HG02938 (cell line): ENCODE data around the gene TPH2.

Experiments
- ATAC-seq: cut with Tn5 transposase; IDR thresholded peaks from one replicate; pipeline ENCODE4 v1.9.1; 2021; ENCODE audit warnings: mild to moderate bottlenecking, moderate library complexity; ENCODE audit not compliant: unreplicated experiment

Gene TPH2

DNA sequence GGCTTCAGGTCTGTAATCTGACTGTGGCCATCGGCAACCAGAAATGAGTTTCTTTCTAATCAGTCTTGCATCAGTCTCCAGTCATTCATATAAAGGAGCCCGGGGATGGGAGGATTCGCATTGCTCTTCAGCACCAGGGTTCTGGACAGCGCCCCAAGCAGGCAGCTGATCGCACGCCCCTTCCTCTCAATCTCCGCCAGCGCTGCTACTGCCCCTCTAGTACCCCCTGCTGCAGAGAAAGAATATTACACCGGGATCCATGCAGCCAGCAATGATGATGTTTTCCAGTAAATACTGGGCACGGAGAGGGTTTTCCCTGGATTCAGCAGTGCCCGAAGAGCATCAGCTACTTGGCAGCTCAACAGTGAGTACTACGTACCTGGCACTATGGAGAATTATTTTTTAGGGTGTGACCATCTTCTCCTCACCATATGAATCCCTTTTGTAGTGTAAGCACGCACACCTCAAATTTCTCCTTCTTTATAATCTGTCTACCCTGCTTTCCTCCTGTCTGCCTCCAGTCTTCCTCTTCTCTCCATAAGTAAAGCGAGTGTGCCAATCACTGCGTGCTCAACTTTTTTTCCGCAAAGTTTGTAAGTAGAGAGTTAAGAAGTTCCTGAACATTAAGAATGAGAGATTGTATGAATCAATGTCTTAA lies at the start of gene TPH2:
Gene TPH2, plus strand, starts transcription at position 118 of the 658 bp plus-strand sequence. Its CDS starts 142 bp downstream, at position 260.
- ATAC-seq, result peak; percentile 65

DNA sequence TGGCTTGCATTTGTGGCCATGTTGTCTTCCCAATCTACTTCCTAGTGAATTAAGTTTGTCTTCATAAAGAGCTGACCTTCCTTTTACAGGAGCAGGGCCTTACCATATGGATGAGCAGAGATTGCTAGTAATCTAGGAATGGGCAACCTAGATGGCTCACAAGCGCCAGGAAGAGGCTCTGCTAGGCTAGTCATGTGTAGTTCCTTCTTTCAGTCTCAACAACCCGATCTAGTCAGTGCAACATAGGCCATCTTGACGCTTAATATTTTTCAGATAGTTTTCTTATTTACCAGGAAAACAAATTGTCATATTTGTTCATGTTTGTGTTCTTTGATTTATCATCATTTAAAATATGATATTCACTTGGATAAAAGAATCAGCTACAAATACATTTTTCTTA lies 48.2 kb upstream of the TPH2 start:
- no peak for ATAC-seq

DNA sequence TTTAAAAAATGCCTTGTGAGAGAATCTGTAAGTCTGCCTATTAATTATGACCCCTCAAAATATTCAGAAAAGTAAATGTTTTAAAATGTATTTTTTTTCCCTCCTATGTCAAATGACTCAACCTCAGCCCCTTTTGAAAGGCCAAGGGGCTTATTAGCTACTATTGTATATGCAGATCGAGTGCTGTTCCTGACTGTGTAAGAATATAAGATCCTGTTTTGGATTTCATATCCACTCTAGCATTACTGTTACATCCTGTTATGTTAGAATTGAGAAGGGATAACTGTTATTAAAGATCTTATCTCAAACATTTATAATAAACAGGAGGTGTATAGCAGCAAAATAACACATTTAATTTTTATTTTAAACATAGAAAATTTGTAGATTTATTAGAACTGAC lies 46.6 kb upstream of the TPH2 start:
- no peak for ATAC-seq

DNA sequence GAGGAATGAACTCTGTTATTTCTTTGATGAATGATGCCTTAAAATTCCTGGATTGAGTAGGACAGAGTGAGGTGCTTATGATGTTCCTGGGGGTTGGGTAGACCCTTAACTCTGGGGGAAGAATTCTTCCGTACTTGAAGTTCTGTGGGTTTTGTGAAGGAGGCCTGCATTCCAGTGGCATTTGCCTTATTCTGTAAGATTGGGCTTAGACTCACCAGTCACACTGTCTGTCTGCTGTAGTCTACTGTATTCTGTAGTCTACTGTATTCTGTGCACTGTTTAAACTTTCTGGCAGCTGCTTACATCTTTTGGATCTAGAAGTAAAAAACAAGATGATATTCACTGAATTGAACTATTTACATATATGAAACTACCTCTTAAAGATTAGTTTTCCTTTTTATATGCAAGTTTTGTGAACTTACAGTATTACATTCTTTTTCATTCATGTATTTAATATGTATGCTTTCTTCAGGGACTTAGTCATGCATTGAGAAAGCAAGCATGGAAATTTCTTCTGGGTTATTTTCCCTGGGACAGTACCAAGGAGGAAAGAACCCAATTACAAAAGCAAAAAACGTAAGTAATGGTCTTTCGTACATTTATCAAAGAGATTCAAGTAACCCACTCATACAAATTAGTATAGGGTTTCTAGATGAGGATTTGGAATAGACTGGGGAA lies 42.3 kb upstream of the TPH2 start:
- ATAC-seq, result no peak

DNA sequence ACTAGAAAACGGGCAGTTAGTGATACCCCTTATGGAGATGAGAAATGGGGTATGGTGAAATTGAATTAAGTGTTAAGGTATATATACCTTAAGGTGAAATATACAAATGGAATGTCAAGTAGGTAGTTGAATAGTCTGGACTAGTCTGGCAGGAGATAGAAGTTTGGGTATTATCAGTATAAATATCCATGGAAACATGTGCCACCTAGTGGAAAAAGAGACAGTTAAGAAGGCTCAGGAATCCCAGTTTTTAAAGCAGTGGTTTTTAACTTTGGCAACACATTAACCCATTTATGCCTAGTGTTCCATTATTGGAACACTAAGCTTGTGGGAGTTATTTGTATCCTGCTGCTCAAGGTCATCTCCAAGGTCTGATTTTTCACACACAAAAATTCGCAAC lies 38.6 kb upstream of the TPH2 start:
- no peak for ATAC-seq

DNA sequence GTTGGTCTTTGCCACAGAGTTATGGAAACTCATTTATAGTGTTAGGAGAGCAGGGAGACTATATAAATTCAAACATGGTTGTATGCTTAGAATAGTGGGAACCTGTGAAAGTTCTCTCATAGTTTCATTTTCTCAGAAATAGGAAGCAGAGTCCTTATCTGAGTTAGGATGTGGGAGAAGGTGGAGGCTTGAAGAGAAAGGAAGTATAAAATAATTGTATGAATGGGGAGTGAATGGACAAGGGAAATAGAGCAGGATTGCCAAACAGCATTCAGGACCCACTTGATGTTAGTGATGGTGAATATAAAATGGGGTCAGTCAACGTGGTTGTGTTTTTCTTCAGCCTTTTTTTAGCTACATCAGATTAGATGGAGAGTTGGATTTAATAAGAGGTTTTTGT lies 34.0 kb upstream of the TPH2 start:
- ATAC-seq, result no peak

DNA sequence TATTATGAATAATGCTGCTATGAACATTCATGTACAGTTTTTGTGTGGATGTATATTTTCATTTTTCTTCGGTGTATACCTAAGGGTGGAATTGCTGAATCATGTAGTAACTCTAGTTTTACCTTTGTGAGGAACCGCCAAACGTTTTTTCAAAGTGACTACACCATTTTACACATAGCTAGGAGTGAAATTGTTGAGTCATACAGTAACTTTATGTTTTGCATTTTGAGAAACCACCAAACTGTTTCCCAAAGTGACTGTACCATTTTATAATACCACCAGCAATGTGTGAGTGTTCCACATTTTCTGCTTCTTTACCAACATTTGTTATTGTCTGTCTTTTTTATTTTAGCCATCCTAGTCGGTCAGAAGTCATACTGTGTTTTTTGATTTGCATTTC lies 3.1 kb upstream of the TPH2 start:
- peak; percentile 83 for ATAC-seq

DNA sequence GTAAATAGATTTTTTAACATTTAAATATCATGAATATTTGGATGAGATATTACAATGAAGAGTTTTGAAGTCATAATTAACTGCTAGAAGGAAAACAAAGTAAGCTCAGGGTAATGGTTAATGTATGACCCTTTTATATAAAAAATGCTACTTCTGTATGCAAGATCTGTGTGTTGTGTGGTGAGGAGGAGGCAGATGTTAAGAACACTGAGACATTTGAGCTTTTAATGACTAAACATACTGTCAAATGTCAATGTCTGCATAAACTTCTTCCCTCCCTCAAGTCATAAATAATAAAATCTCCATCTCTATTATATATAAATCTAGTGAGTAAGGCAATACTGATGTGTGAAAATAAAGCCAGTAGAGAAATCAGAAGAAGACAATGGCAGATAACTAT lies 1.4 kb downstream of the TPH2 start:
- ATAC-seq, result no peak

DNA sequence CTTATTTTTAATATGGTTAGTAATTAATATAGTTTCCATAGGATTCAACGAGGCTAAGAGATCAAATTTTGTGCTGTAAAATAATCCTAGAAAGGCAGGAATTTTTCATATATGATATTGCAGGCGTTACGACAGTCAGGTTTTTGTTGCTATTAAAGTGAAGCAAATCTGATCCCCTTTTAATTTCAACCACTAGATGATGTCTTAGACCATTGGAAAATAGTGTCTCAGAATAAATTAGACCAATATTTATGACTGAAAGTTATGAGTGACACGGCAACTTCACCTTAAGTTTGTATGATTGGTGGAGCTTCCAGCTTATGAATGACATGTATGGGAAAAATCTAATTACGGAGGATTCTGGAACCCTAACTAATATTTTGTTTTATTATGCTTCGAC lies 2.5 kb downstream of the TPH2 start:
- no peak for ATAC-seq

DNA sequence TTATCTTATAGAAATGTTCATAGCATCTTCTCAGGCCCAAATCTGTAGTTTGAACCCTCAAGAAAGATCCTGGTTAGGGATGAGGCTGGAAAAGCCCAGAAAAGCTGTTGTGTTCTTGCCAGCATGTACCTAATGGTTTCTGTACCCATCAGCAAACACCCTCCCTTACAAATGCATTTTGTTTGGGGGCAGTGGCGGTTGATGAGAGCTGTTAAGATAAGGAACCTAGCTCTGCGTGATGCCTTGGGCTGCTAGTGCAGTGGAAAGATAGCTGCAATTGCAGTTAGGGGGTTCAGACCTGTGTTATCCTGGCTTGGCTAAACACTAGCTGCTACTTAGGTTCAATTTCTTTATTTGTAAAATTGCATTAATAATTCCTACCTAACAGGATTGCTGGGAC lies 3.6 kb downstream of the TPH2 start:
- no peak for ATAC-seq

DNA sequence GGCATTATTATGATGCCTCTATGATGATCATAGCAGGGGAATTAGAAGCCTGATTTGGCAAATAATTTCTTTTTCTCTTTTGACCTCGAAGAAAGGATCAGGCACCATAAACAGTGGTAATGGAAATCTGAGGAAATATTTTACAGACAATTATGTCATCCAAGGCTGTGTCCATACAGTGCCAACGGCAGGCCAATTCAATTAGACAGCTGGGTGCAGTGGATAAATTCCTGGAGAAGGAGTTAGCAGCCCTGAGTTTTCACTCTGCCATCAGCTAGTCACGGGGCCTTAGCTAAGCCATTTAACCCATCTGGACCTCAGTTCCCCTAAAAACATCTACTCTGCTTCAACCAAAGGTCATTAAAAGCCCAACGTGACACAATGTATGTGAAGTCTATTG lies 4.1 kb downstream of the TPH2 start:
- no peak for ATAC-seq

DNA sequence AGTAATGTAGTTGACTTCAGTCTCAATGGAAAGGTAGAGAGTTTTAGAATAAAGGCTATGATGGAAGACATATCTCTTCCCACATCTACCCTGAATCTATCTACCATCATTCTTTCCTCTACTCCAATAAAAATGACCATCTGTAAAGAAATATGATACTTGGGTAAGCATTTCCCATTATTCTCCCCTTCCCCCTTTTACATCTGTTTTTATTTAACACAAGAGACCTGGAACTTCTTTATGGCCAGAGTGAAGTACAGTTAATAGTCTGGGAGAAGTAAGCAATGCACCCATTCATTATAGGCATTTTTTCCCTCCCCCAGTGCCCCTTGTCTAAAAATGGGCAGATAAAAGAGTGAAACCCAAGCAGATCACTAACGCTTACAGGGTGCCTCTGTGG lies 6.5 kb downstream of the TPH2 start:
- ATAC-seq, result no peak

DNA sequence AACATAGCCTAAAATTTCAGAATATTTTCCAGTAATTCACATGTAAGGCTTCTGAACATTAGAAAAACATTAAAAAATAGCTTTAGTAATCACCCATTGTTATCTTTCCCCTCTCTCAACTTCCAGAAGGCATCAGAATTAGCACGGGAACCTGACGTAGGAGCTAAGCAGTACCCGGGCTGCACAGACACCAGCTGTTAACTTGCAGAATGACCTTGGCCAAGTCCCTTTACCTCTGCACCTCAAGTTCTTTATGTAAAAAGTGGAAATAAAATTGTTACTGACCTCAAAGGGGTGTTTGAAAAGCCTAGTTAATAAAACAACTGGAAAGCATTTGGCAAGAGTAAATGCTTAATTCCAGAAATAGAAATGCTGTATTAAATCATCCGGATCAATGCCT lies 7.2 kb downstream of the TPH2 start:
- no peak for ATAC-seq

DNA sequence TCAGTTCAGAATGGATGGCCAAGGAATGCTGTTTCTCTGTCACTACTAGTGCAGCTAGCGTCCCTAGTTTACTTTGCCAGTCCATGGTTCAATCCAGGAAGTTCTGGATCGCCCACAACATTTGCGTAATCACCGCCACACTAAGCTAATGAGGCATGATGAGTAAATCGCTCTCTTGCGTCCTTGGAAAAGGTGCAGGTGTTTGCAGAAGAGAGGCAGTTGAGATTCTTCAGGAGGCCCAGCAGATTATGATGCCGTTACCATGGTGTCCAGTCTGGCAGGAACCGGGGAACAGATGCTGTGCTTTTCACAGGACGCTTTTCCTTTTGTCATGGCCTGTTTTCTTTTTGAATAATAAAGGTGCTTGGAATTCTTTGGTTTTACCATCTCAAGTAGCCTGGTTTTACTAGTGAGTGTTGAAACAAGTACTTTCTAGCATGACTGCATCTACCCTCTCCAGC lies 9.0 kb downstream of the TPH2 start:
- ATAC-seq, result no peak

DNA sequence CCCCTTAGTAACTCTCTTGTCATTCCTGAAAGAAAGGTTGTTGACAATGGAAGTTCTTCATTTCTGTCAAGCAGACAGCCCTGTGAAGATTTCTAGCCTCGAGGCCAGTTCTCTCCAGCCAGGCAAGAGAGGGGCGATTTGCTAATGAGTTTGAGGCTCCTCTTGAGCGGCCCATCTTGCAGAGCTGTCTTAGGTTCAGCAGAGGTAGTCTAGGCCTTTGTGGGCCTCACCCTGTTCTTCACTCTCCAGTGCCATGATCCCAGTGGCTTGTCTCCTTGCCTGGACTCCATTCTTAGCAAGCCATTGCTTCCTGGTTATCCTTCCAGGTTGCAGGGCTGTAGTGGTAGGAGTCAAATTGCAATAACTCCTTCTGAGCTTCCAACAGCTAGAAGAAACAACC lies 9.7 kb downstream of the TPH2 start:
- no peak for ATAC-seq

DNA sequence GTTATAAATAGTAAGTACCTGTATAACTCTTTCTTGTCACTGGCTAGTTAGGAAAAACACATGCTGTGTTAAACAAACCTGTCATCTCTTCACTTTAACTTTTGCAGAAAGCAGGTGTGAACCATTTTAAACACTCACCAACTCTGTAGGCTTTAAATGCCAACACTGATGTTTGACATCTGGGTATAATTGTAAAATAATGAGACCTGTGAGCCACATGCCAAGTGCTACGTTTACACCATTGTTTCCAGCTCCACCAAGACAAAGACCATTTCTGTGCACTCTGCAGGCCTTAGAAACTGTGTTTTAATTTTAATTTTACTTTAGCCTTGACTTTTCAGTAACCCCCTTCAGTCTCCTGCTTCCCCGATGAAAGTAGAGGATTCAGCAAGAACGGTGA lies 11.0 kb downstream of the TPH2 start:
- no peak for ATAC-seq

DNA sequence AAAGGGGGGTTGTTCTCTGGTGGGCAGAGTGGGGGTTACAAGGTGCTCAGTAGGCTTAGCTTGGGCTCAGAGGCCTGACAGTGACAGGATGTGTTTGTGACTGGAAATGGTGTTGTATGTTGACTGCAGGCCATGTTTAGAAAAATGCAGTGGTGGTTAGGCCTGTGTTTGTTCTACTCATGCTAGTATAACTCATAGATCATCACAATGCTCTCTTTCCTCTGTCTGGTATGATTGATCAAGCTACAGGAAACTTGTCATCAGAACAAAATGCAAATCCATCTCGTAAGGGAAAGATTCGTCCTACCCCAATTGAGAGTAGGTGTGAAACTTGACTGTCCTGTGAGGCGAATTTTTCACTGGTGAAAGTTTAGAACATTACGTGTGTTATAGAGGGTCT lies 11.8 kb downstream of the TPH2 start:
- no peak for ATAC-seq

DNA sequence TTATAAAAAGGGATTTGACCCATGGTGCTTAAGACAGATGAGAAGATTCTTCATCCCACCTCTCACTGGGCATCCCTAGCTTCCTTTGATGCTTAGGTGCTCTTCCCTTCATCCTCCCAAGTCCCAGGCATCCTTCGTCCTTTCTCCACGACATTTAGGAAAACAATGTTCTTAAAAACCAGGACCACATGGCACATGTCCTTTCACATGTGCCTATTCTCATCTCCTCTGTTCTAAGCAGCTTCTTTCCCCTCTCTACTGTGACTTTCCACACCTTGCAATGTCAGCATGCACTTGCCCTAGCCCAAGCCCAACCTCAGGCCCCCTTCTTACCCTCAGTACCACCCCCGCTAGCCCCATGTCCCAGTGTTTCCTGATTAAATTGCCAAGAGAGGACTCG lies 12.2 kb downstream of the TPH2 start:
- no peak for ATAC-seq

DNA sequence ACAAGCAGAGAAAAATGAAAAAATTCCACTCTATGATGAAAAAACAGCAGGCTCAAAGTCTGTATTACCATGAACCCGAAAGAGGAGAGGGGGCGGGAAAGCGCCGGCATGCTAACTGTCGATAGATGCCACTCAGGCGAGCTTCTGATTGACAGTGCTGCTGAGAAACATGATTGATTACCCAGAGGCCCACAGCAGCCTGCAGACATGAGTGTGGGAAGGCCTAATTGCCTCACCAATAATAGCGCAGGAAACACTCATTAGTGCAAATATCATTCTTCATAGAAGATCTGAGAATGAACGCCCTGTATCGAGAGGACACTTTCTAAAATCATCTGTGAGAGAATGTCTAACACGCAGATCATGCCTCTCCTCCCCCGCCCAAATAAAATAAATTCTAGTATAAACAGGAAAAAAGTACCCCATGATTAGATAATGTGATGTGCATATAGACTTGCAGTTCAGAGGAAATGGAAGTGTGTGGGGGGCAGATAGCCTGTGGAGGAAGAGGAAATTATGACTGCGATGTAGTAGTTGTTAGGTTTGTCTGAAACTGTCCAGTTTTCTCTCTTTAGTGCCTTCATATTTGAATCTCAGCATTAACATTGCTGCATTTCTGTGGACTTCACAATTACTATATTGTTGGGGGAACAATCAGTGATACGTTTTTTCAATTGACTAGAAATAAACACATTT lies 15.6 kb downstream of the TPH2 start:
- ATAC-seq, result no peak

DNA sequence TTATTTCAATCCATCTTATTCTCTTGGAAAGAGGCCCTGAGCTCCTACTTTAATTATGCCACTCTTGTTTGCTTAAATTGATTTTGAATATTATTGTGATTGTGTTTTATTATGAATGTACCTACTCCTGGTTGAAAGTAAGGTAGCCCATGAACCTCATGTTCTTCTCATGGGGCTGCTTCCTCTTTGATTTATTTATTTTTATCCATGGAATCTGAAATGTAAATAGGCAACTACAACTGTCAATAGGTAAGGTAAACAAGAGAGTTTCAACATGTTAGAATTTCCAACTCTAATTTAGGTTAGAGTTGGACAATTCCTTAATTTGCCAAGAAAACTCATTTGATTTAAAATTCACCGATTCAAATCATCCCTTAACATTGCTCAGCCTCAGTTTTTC lies 16.2 kb downstream of the TPH2 start:
- ATAC-seq, result no peak

DNA sequence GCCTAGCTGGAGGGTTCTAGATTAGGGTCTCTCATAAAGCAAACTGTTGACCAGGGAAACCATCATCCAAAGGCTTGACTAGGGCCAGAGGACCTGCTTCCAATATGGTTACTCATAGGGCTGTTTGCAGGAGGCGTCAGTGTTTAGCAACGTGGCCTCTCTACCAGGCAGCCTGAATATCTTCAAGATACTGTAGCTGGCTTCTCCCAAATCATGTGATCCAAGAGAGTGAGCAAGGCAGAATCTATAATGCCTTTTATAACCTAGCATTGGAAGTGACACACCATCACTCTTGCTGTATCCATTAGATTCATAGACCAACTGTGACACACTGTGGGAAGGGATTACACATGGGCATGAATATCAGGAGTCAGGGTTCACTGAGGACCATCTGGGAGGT lies 17.3 kb downstream of the TPH2 start:
- no peak for ATAC-seq

DNA sequence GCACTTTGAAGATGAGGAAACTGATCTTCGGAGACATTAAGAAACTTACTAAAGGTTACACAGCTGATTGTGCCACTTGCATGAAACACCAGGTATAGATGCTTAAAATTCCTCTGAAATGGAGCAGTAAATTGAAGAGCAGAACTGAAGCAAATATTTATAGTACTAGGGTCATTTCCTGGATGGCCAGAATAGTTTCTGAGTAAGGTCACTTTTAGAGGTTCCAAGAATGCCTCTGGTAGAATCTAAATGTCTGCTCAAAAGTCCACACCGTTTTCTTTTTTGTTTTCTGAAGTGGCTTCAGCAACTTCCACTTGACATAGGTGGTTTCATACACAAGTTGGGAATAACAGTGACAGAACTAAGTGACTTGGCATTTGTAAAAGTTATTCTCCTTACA lies 19.4 kb downstream of the TPH2 start:
- no peak for ATAC-seq
